Measurements from ENCODE around the gene SLC9A4.

SLC9A4 gene

GRCh38 chr2:102502576-102502975 lies 29.6 kb downstream of the SLC9A4 start:
- peaks cover 7% of the 10 kb centered on the region for H3K27me3 ChIP-seq (replicated peaks; ENCODE audit: control insufficient read depth, insufficient read depth, low read length)
- no peak for TF ChIP-seq CTCF (IDR thresholded peaks at IDR 0.05; ENCODE audit: insufficient read depth, low read length, poor library complexity, severe bottlenecking)

GRCh38 chr2:102504833-102505232 lies 31.8 kb downstream of the SLC9A4 start:
- no peak for DNase-seq (ENCODE audit: extremely low read depth, insufficient read length)
- Histone ChIP-seq H3K36me3 (ENCODE audit: control insufficient read depth, insufficient read depth, low read length) (no peaks in the 10 kb centered on the region), H3K27me3 (replicated peaks; ENCODE audit: control insufficient read depth, insufficient read depth, low read length) (peaks cover 7% of the 10 kb centered on the region), H3K4me3 (replicated peaks; ENCODE audit: low read depth, low read length) (no peak overlapping the region)
- no peak for TF ChIP-seq CTCF (IDR thresholded peaks at IDR 0.05; ENCODE audit: insufficient read depth, low read length, poor library complexity, severe bottlenecking)

More at GRCh38 chr2:102502576-102502975, 29.6 kb downstream of the SLC9A4 start:
- no peaks in the 10 kb centered on the region for H3K36me3 ChIP-seq (ENCODE audit: control insufficient read depth, insufficient read depth, low read length)
- no peak for DNase-seq (ENCODE audit: extremely low read depth, insufficient read length)
- H3K4me3 ChIP-seq (replicated peaks; ENCODE audit: low read depth, low read length), result no peak overlapping the region

- TF ChIP-seq CTCF (IDR thresholded peaks at IDR 0.05; ENCODE audit: insufficient read depth, low read length, poor library complexity, severe bottlenecking), result no peak
- no peaks in the 10 kb centered on the region for H3K36me3 ChIP-seq (ENCODE audit: control insufficient read depth, insufficient read depth, low read length)
- peaks cover 7% of the 10 kb centered on the region for H3K27me3 ChIP-seq (replicated peaks; ENCODE audit: control insufficient read depth, insufficient read depth, low read length)
- DNase-seq (ENCODE audit: extremely low read depth, insufficient read length), result no peak
- H3K4me3 ChIP-seq (replicated peaks; ENCODE audit: low read depth, low read length), result no peak overlapping the region
These were observed 32.3 kb downstream of the SLC9A4 start for GRCh38 chr2:102505290-102505689.

GRCh38 chr2:102506743-102507142 lies 33.7 kb downstream of the SLC9A4 start:
- no peak for DNase-seq (ENCODE audit: extremely low read depth, insufficient read length)
- Histone ChIP-seq H3K27me3 (replicated peaks; ENCODE audit: control insufficient read depth, insufficient read depth, low read length) (peaks cover 6% of the 10 kb centered on the region), H3K4me3 (replicated peaks; ENCODE audit: low read depth, low read length) (no peak overlapping the region), H3K36me3 (ENCODE audit: control insufficient read depth, insufficient read depth, low read length) (no peaks in the 10 kb centered on the region)
- TF ChIP-seq CTCF (IDR thresholded peaks at IDR 0.05; ENCODE audit: insufficient read depth, low read length, poor library complexity, severe bottlenecking), result no peak

- Histone ChIP-seq H3K27me3 (replicated peaks; ENCODE audit: control insufficient read depth, insufficient read depth, low read length) (no peaks in the 10 kb centered on the region; the same call in 1 of the 2 replicates), H3K4me3 (replicated peaks; ENCODE audit: low read depth, low read length) (no peak overlapping the region), H3K36me3 (ENCODE audit: control insufficient read depth, insufficient read depth, low read length) (no peaks in the 10 kb centered on the region)
- DNase-seq (ENCODE audit: extremely low read depth, insufficient read length), result no peak
- TF ChIP-seq CTCF (IDR thresholded peaks at IDR 0.05; ENCODE audit: insufficient read depth, low read length, poor library complexity, severe bottlenecking), result no peak
These were observed 35.8 kb downstream of the SLC9A4 start for GRCh38 chr2:102508863-102509262.

GRCh38 chr2:102509749-102510148 lies 36.7 kb downstream of the SLC9A4 start:
- no peaks in the 10 kb centered on the region; the same call in 1 of the 2 replicates for H3K27me3 ChIP-seq (replicated peaks; ENCODE audit: control insufficient read depth, insufficient read depth, low read length)
- TF ChIP-seq CTCF (IDR thresholded peaks at IDR 0.05; ENCODE audit: insufficient read depth, low read length, poor library complexity, severe bottlenecking), result no peak
- no peaks in the 10 kb centered on the region for H3K36me3 ChIP-seq (ENCODE audit: control insufficient read depth, insufficient read depth, low read length)
- no peak overlapping the region for H3K4me3 ChIP-seq (replicated peaks; ENCODE audit: low read depth, low read length)
- no peak for DNase-seq (ENCODE audit: extremely low read depth, insufficient read length)

All from GM06990 (cell line).